Stimulated activated CD4-positive, alpha-beta T cell treated with anti-CD3 and anti-CD28 coated beads, TNF-alpha, amount 100 ng/mL, for 1 hour (primary cell): ENCODE data around the gene LRP4.

ENCODE experiments used
- DNase-seq, 3 donors: peaks; one replicate each; pipeline ENCODE4 v3.0.0-alpha.2; 2020; ENCODE audit warnings: low read depth in 3 of 3, low spot score in 1 of 3

LRP4 gene

DNA sequence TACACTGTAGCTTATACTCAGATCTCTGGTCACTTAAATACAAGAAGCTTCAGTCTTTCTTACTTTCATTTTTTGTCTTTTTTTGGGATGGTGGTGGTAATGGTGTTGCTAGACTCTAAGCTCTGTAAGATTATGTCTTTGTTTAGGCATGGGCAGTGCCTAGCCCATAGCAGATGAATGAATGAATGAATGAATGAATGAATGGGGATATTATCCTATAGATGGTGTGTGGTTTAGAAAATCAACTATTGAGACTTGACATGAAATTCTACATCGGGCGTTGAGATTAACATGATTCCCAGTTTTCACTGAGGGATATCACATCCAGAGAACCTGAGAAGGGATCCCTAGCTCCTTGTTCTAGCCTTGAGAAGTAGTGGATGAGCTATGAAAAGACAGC is 62.5 kb downstream of the LRP4 start:
- no peak for DNase-seq

DNA sequence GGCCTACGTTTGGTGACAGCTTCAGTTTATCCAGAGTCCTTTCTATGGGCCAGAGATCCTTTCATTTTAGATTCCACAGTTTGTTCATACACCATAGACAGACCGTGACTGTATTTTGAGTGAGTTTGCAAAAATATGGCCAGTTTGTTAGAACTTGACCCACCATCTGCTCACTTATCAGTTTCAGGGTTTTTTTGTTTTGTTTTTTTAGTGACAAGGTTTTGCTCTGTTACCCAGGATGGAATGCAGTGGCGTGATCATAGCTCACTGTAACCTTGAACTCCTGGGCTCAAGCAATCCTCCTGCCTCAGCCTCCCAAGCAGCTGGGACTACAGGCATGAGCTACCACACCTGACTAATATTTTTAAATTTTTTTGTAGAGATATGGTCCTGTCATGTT is 63.2 kb downstream of the LRP4 start:
- no peak for DNase-seq

DNA sequence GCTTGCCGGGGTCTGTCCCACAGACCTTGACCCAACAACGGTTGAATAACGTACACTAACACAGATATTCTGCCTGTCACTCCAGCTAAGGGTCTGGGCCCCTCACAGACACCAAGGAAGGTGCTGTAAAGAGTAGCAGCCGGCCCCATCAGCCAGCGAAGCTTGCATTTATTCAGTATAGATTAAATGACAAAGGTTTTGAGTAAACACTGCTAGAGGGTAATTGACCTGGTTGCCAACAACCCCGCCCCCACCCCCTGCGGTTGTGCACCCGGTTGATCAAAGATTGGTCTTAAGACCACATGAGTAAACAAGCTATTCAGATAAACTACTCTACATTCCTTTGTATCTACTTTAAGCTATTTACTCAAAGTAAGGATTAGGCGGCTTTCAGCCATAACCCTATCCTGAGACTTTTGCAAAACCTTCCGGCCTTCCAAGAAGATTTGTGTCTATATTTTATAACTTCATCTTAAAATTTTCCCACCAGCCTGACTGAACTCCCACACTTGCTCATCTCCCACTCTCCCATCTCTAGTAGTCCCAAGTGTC is 67.4 kb downstream of the LRP4 start:
- no peak for DNase-seq

DNA sequence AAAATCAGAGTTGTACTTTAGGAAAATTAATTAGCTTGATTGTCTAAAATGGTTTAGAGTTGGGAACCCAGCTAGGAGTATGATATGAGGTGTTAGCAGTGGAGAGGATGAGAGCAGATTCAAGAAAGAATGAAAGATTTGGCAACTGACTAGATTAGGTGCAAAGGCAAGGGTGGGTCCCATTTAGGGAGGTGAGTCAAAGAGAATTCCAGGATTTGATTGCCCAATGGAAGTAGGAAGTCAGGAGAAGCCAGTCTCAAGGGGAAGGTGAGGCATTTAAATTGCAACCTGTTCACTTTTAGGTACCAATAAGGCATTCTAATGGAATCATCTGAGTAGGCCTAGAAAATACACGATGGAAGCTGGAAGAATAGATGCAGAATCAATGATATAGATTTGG is 68.7 kb downstream of the LRP4 start:
- no peak for DNase-seq

DNA sequence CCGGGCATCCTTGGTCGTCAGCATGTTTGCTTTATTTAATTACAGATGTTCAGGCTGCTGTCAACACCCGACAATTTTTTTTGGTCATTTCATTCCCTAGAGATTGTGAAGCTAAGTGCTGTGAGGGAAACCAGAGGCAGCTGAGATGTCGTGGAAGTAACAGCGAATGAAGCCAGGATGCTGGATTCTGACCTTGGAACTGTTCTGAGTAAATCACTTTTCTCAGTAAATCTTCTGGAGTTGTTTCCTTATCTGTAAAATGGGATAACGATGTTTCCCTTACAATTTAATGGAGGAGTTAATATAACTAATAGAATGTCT is 71.9 kb downstream of the LRP4 start:
- DNase-seq: no peak

DNA sequence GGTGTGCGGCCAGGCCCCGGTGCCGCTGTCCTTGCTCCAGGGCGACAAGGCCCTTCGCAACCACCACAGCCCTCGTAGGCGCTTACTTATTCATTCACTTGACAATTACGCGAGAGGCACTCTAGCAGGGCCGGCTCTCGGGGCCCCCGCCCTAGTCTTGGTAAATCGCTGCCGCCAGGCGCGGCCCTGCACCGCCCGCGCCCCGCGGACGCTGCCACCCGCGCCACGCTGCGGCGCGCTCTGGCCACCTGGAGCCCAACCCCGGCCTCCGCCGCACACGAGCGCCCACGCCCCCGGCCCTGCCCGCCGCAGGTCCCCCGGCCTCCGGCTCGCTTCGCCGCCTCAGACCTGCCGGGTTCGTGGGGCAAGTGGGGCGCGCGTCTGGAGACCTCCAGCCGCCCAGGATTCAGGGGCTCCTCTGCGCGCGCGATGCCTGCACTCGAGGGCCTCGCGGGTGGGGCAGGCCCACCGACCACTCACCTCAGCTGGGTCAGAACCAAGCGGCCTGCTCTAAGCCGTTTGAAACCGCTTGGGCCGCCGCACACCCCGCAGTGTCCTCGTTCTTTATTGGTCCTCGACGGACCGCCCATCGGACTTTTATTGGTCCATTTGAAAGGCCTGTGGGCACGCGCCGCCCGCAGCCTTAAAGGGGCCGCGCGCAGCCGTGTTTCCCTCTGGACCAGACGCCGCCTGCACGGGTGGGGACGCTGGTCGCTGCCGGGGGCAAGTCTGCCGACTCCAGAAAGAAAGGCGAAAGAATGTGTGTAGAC is 72.4 kb downstream of the LRP4 start, which contains the start of gene CKAP5:
CKAP5 (minus strand) TSS at position 541 of the 770 bp plus-strand sequence. CDS start 25,049 bp downstream, outside the sequence.
- peak; percentile 53 to 73 (median 62) for DNase-seq

DNA sequence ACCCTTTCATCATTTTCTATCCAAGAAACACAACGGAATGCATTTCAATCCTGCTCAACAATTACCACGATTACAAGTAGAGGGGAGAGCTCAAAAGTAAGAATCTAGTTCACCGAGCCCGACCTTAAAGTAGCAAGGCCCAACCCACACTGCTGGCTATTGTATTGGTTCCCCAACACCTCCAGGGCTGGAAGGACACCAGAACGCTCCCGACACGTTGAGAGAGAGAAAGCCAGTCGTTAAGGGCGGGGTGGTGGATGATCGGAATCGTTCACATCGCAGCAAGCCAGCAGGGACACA is 73.0 kb downstream of the LRP4 start:
- no peak for DNase-seq

DNA sequence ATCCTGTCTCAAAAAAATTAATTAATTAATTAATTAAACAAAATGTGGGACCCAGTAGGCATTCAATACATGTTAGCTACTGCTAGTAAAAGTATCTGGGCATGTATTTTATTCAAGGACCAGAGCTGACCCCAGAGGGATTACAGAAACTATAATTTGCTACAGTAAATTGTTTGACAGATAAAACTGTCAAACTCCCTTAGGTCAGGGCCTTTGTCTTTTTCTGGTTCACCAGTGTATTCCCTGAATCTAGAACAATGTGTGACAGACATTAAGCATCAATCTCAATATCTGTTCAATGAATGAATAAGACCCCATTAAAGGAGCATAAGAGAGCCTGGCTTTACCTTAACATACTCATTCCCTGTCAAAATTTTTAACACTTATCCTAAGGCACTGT is 78.2 kb downstream of the LRP4 start:
- DNase-seq: no peak

DNA sequence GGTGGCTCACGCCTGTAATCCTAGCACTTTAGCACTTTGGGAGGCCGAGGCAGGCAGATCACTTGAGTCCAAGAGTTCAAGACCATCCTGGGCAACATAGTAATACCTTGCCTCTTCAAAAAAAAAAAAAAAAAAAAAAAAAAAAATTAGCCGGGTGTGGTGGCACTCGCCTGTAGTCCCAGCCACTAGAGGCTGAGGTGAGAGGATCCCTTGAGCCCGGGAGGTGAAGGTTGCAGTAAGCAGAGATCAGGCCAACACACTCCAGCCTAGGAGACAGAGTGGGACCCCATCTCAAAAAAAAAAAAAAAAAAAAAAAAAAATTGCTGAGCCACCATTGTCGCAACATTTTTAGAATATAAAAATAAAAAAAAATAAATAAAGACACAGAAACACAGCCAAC is 79.8 kb downstream of the LRP4 start:
- no peak for DNase-seq

DNA sequence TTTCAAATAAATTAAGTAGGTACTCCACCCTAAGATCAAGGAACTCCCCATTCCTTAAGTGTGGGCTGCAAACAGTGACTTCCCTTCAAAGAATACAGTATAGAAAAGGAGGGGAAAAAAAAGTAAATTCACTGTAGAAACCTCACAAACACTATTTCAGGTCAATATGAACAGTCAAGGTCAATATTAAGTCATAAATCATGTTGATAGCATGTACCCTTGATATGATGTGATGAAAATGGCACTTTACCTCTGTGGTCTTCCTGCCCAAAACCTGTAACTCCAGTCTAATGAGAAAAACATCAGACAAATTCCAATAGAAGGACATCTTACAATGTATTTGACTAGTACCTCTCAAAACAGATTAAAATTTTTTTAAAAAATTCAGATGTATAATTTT is 80.5 kb downstream of the LRP4 start:
- DNase-seq: no peak

DNA sequence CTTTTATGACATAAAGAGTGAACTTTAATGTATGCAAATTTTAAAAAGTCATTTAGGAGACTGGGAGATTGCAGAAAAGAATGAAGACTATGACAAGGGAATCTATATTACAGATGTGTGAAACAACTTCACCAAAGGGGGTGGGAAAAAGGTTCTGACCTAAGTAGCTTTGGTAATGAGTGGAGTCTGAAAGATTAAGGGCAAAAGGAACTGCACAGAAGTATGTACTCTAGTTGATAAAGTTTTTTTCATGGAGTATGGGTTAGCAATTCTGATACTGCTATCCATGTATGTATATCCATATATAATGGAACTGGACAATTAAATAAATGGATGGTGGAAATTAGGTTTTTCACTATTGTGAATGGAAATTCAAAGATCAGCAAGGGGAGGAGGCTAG is 81.5 kb downstream of the LRP4 start:
- DNase-seq: no peak

DNA sequence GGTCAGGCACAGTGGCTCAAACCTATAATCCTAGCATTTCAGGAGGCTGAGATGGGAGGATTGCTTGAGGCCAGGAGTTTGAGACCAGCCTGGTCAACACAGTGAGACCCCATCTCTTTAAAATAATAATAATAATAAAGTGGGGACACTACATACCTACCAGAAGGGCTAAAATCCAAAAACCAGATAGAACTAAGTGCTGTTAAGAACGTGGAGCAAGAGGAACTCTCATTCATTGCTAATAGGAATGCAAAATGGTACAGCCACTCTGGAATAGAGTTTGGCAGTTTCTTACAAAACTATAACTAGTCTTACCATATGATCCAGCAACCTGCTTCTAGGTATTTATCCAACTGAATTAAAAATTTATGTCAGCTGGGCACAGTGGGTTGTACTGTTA is 81.9 kb downstream of the LRP4 start:
- DNase-seq: no peak

DNA sequence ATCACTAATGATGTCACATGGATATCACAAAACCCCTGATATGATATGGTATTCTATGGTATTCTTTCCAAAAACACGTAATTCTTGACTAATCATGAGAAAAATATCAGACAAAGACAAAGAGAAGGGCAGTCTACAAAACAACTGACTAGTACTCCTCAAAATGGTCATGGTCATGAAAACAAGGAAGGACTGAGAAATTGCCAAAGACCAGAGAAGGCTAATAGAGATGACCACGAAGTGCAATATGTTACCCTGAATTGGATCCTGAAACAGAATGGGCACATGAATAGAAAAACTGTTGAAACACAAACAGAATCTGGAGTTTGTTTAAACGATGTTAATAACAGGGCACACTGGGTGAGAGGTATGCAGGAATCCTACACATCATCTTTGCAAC is 82.5 kb downstream of the LRP4 start:
- no peak for DNase-seq

DNA sequence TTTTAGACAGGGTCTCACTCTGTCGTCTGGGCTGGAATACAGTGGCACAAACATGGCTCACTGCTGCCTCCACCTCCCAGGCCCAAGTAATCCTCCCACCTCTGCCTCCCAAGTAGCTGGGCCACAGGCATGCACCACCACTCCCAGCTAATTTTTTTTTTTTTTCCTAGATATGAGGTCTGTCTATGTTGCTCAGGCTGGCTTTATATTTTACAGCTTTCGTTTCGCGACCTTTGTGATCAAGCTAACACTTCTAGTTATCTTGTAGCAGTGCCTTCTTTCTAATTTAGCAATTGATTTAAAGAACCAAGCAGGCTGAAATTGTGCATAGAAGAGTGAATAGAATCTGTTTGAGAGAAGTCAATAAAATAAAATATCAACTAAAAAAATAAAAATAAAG is 83.5 kb downstream of the LRP4 start:
- no peak for DNase-seq

DNA sequence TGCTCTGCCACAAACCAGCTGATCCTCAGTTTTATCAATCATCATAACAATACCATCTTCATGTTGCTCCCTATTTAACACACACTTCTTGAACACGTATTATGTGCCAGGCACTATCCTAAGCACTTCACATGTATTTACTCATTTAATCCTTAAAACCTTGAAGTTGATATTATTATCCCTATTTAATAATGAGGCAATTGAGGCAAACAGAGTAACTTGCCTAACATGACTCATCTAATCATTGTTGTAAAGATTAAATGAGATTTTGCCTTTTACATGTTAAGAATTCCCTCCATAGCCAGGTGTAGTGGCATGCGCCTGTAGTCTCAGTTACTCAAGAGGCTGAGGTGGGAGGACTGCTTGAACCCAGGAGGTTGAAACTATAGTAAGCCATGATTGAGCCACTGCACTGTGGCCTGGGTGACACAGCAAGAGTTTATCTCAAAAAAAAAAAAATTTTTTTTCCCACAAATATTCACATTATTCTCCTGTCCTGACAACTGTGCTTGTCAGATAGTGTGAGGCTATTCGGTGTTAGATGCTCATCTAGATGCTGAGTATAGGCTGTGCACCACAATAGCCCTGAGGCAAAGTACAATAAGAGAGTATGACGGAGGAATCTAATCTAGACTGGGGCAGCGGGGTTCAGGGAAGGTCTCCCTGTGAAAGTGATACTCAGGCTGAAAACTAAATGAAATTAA is 85.7 kb downstream of the LRP4 start:
- DNase-seq: no peak

DNA sequence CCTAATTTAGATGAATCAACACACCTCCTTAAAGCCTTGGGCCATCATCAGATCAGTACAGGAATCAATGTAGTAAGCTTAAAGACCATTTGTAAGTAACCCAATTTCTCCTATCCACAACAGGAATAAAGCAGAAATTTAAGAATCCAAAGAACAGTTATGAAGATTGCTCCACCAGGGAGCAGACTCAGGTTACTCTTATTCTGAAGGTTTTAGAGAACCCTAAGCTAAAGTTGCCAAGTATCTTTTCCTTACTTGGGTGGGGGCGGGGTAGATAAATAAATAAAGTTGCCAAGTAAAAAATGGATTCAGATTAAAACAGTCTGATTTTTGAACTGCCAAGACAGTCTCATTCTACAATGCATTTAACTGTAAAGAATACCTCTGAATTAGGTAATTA is 90.4 kb downstream of the LRP4 start:
- no peak for DNase-seq

DNA sequence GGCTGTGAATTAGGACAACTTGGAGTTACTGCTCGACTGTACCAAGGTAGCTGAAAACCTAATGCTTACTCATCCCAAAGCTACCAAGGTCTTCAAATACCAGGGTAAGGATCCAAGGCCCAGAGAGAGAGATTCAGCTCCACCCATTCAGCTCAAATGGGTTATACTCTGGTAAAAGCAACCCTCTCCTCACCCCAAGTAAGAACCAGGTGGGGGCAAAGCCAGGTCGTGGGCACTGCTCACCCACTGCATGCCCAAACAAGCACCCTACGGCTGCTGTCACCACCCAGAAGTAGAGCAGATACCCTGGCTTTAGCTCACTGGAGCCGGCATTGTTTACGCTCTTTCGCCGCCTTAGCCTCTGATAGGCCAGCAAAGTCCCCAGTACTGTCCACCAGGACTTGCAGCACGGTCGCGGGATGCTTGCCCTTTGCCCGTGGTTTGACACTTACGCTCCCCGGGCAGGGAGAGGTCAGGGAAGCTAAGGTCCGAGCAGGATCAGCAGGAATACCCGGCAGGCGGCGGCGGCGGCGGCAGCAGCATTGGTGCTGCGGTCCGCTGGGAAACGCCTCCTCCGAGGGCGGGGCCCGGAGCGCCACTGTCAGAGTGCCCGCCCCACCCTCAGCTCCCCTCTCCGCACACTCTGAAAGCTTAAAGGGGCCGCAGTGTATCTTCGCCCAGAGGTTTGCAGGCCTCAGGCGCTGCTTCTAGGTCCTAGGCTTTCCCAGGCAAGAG is 91.9 kb downstream of the LRP4 start:
- peak; percentile 17 to 59 (median 20) for DNase-seq

DNA sequence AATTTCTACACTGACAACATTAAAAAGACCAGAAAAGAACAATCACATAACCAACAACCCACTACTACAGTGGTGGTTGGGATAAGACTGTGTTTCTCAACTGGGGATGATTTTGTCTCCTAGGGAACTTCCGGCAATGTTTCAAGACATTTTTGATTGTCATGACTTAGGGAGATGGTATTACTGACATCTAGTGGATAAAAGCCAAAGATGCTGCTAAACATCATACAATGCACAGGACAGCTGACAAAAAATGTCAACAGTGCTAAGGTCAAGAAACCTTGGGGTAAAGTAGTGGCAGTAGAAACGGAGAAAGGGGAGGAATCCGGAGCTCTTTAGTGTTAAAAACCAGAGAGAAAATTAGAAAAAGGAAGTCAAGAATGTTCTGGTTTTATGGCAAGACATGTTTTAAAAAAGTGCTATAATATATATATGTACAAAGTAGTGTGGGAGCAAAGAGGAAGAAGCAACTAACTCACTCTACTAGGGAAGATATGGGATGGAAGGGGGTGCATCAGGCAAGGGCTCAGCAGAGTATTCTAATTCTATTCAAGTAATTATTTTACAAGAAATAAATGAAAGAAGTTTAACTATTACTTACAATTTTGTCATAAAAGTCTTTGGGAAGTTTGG is 109.4 kb downstream of the LRP4 start:
- no peak for DNase-seq
